Lower leg skin (tissue), 3 donors: ENCODE data around the gene MRPL36.

Source experiments
- POLR2A ChIP-seq, 2 donors: fragments of 450-650 bp; IDR thresholded peaks; one replicate each; pipeline ENCODE4 v1.6.1; 2016 to 2017; ENCODE audit warnings: antibody characterized with exemption in 2 of 2, mild to moderate bottlenecking in 1 of 2, moderate library complexity in 1 of 2
- TF ChIP-seq, protein P1 (sequence below), 3 donors: fragments of 450-650 bp; IDR thresholded peaks; one replicate each; pipeline ENCODE4 v1.5.1; 2016; ENCODE audit warnings: antibody characterized with exemption in 3 of 3, mild to moderate bottlenecking in 3 of 3, moderate library complexity in 2 of 3

- TF ChIP-seq, protein P1, sequence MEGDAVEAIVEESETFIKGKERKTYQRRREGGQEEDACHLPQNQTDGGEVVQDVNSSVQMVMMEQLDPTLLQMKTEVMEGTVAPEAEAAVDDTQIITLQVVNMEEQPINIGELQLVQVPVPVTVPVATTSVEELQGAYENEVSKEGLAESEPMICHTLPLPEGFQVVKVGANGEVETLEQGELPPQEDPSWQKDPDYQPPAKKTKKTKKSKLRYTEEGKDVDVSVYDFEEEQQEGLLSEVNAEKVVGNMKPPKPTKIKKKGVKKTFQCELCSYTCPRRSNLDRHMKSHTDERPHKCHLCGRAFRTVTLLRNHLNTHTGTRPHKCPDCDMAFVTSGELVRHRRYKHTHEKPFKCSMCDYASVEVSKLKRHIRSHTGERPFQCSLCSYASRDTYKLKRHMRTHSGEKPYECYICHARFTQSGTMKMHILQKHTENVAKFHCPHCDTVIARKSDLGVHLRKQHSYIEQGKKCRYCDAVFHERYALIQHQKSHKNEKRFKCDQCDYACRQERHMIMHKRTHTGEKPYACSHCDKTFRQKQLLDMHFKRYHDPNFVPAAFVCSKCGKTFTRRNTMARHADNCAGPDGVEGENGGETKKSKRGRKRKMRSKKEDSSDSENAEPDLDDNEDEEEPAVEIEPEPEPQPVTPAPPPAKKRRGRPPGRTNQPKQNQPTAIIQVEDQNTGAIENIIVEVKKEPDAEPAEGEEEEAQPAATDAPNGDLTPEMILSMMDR (IDR thresholded peaks at IDR 0.05): no peak
- TF ChIP-seq POLR2A (IDR thresholded peaks at IDR 0.05): no peak
Measured at GRCh38 chr5:1762121-1762882, 37.3 kb downstream of the MRPL36 start.
